GM10266 (cell line): ENCODE measurements around the gene IWS1.
"Not testable (repeated sequence)": the region's sequence is repeated elsewhere in the genome, so short reads cannot be mapped to it uniquely, and the experiment has no call there.

Experiments
- DNase-seq: peaks from one replicate; pipeline ENCODE4 v3.0.0; 2012; ENCODE audit errors: extremely low spot score
- TF ChIP-seq, protein P1 (sequence below): IDR thresholded peaks from 2 replicates; pipeline ENCODE4 v1.5.1; 2012; ENCODE audit warnings: mild to moderate bottlenecking, low read depth; ENCODE audit not compliant: control insufficient read depth, insufficient read depth; ENCODE audit errors: missing control alignments

IWS1 gene

DNA sequence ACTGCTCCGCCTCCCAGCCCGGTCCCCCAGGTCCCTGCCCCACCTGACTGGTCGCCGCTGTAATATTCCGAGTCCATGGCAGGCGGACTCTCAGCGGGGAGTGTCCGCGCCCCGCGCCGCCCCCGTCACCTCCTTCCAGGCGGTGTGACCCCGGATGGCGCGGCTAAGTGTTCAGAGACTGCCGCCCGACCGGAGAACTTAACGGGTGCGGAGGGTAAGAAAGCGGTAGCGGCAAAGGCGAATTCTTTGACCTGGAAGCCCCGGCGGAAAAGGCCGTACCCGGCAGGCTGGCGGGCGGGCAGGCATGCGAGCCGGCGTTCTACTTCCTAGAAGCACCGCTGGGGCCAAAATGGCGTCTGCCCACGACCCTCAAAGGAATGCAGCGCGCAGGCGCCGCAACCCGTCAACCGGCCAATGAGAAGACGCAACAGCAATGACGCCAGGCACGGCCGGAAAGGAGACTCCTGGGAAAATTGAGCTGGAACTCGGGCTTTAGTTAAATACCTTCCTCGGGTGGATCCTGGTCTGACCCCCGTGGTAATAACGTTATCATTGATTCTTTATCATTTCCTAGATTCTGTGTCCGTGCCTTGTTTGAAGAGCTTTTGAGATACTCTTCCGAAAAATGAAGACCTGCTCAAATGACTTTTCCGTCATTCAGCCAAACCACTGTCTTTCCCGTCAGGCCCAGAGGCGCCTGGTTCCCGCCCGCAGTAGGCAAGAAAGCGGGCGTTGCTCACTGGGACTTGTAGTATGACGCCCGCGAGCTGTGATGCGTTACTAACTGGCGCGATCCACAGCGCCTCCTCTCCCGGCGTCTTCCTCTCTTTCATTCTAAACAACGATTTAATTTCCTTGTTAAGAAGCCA lies at the start of gene IWS1:
Gene IWS1, minus strand, starts transcription at position 358 of the 869 bp plus-strand sequence. Its CDS starts 281 bp downstream, at position 77.
- peak; percentile 91 for DNase-seq
- TF ChIP-seq, protein P1, sequence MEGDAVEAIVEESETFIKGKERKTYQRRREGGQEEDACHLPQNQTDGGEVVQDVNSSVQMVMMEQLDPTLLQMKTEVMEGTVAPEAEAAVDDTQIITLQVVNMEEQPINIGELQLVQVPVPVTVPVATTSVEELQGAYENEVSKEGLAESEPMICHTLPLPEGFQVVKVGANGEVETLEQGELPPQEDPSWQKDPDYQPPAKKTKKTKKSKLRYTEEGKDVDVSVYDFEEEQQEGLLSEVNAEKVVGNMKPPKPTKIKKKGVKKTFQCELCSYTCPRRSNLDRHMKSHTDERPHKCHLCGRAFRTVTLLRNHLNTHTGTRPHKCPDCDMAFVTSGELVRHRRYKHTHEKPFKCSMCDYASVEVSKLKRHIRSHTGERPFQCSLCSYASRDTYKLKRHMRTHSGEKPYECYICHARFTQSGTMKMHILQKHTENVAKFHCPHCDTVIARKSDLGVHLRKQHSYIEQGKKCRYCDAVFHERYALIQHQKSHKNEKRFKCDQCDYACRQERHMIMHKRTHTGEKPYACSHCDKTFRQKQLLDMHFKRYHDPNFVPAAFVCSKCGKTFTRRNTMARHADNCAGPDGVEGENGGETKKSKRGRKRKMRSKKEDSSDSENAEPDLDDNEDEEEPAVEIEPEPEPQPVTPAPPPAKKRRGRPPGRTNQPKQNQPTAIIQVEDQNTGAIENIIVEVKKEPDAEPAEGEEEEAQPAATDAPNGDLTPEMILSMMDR: peak; percentile 16

DNA sequence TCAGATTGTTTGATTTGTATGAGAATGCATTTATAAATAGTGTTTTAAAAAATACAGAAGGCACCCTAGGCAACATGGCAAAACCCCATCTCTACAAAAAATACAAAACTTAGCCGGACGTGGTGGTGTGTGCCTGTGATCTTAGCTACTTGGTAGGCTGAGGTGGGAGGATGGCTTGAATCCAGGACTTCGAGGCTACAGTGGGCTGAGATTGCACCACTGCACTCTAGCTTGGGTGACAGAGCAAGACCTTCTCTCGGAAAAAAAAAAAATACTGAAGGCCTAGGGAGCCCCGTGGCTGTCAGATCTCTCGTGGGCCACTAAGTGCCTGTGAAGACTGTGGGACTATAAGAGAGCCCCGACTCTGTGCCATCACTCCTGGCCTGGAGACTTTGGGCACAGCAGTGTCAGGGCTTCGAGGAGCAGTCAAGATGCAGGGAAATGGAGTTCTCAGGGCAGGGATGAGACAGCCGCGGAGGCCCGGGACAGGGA lies 49.7 kb upstream of the IWS1 start:
- TF ChIP-seq, protein P1: no peak
- DNase-seq: no peak

DNA sequence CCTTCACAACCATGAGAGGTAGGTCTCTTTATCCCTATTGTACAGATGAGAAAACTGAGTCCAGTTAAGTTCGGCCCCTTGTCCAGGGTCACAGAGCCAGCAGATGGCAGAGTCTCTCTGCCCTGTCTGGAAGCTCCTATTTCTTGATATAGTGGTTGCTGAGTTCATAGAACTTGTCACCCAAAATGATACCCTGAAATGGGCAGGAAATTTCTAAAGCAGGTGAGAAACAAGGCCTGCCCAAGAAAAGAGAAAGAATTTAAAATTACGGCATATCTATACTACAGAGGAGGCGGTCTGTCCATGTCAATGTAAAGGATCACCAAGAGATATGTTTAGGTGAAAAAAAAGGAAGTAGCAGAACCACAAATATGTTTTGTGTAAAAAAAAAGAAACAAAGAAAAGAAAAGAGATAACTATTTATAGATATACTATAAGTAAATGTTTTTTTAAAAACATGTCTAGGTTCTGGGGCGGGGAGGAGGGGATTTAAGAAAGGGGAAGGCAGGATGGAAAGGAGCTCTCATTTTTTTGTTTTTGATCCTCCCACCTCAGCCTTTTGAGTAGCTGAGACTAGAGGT lies 49.0 kb upstream of the IWS1 start:
- peak; percentile 42 for DNase-seq

DNA sequence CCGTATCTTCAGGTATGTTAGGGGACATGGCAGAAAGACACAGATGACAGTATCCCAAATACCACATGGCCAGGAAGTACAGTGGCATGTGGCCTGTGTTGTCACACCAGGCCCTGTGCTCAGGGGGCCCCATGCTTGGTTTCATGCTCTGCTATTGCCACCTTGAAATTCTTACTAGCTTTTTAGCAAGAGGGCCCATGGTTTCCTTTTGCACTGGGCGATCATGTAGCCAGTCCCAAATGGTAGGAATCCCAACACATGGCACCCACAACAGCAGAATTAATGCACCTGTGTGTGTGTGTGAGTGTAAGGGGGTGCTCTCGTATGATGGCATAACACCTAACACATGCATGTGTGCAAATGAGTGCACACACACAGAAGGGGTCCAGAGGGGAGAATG lies 48.4 kb upstream of the IWS1 start:
- TF ChIP-seq, protein P1: no peak
- no peak for DNase-seq

More for the DNA sequence above, 49.0 kb upstream of the IWS1 start:
- TF ChIP-seq, protein P1: no peak

DNA sequence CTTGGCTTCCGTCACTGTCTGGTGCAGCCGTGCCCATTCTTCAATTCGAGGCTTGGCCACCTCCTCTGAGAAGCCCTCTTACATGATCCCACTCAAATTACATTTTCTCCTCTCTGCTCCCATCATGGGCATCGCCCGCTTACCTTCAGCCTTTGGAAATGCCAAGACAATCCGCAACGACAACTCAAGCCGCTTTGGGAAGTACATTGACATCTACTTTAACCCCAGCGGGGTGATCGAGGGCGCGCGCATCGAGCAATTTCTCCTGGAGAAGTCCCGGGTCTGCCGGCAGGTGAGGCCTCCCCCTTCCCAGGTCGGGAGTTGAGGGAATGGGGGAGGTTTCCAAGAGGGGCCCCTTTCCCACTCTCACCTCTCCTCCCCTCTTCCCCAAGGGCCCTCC lies 47.5 kb upstream of the IWS1 start:
- DNase-seq: no peak
- TF ChIP-seq, protein P1: no peak

DNA sequence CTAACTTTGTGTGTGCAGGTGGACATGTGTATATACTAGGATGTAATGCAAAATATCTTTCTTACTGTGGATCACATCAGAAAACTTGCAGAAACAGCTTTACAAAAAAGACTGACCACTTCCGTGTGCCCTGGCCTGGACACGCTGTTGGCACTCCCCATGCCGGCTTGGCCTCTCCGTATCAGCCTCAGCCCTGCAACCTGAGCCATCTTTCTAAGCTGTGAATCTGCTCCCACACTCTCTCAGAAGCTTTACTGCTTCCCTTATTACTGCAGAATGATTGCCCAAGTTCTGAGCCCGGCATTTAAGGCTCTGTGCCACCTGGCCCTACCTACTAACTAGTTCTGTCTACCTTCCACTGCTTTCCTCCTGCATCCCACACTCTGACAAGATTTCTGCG lies 47.0 kb upstream of the IWS1 start:
- DNase-seq: no peak
- TF ChIP-seq, protein P1: no peak

DNA sequence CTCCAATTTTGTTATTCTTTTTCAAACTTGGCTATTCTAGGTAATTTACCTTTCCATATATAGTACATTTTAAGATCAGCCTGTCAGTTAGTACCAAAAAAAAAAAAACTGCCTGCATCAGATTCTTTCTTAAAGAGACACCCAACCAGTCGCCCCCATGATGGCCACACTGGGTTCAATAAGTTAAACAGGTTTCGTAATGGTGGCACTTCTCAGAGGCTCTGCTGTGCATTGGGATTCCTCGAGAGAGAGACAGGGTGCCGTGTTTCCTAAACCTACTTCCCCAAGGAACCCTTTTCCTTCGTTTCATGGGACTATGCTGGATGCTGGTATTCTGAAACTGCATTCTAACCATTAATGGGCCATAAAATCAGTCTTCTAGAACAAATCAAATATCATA lies 46.6 kb upstream of the IWS1 start:
- DNase-seq: no peak
- TF ChIP-seq, protein P1: no peak

DNA sequence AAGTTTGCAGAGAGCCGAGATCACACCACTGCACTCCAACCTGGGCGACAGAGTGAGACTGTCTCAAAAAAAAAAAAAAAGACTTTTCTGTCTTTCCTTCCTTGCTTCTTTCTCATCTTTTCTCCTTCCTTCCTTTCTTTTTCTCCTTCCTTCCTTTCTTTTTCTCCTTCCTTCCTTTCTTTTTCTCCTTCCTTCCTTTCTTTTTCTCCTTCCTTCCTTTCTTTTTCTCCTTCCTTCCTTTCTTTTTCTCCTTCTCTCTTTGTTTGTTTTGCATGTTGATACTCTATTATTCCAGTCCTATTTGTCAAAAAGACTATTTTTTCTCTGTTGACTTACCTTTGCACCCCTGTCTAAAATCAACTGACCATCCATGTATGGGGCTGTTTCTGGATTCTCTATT lies 46.1 kb upstream of the IWS1 start:
- not testable (repeated sequence) for DNase-seq
